ENCODE data around the gene SLC9A6.

DNA sequence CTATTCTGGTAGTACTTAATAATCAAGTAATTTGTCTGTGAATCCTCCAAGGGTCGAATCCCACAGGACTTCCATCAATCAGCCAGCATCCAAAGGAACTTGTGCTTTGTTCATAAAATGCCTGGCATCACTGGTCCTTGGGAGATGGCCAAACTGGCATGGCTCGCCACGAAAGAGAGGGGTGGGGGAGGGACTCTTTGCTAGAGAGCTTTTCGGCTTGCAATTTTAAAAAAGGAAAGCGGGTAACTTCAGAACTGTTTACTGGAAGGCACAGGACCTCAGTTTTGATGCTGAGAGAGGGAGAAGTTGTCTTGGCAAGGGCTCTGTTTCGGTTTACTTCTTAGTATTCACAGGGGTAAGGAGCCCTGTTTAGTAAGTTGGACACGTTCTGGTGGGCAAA, 82.7 kb downstream of the SLC9A6 start:
- TF ChIP-seq, protein P1, sequence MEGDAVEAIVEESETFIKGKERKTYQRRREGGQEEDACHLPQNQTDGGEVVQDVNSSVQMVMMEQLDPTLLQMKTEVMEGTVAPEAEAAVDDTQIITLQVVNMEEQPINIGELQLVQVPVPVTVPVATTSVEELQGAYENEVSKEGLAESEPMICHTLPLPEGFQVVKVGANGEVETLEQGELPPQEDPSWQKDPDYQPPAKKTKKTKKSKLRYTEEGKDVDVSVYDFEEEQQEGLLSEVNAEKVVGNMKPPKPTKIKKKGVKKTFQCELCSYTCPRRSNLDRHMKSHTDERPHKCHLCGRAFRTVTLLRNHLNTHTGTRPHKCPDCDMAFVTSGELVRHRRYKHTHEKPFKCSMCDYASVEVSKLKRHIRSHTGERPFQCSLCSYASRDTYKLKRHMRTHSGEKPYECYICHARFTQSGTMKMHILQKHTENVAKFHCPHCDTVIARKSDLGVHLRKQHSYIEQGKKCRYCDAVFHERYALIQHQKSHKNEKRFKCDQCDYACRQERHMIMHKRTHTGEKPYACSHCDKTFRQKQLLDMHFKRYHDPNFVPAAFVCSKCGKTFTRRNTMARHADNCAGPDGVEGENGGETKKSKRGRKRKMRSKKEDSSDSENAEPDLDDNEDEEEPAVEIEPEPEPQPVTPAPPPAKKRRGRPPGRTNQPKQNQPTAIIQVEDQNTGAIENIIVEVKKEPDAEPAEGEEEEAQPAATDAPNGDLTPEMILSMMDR (IDR thresholded peaks at IDR 0.05; ENCODE audit: low read depth, low read length): no peak
- TF ChIP-seq EZH2phosphoT487 (IDR thresholded peaks at IDR 0.05; ENCODE audit: low read depth): no peak
